K562 (cell line): ENCODE data around the gene ZER1. TPM values are rescaled to one million over a fixed set of nuclear protein-coding genes. Genes with fewer than 3 reads are reported as not detected.

Experiments used
- ADNP ChIP-seq: fragments of 200-800 bp; sonication (Bioruptor generic); IDR thresholded peaks from 2 replicates; pipeline ENCODE4 v1.6.1; 2016; ENCODE audit warnings: missing genetic modification characterization, missing compliant biosample characterization
- EWSR1 ChIP-seq: fragments of 450-650 bp; IDR thresholded peaks from 2 replicates; pipeline ENCODE4 v1.6.1; 2018; ENCODE audit warnings: borderline replicate concordance, mild to moderate bottlenecking, low read depth, moderate library complexity; ENCODE audit not compliant: partially characterized antibody
- HEY1 ChIP-seq: fragments of 250-450 bp; sonication (Bioruptor Pico); IDR thresholded peaks from 2 replicates; pipeline ENCODE4 v1.5.0; 2020; ENCODE audit warnings: mild to moderate bottlenecking, moderate library complexity, borderline replicate concordance
- HMG20B ChIP-seq: fragments of 250-450 bp; sonication (Bioruptor Pico); IDR thresholded peaks from 2 replicates; pipeline ENCODE4 v1.5.0; 2021; ENCODE audit warnings: mild to moderate bottlenecking
- KDM5B ChIP-seq: fragments of 200-600 bp; sonication (generic); IDR thresholded peaks from 2 replicates; pipeline ENCODE4 v1.6.1; 2012; ENCODE audit warnings: low read depth, mild to moderate bottlenecking, moderate library complexity, low read length, control low read depth, inconsistent platforms; ENCODE audit not compliant: insufficient replicate concordance
- KLF13 ChIP-seq: fragments of 450-650 bp; IDR thresholded peaks from 2 replicates; pipeline ENCODE4 v1.6.1; 2016; ENCODE audit warnings: missing genetic modification characterization, low read depth, mild to moderate bottlenecking, missing compliant biosample characterization, moderate library complexity, borderline replicate concordance
- MED1 ChIP-seq: sonication (generic); formaldehyde crosslinking; IDR thresholded peaks from 2 replicates; pipeline ENCODE4 v1.8.1; 2023; ENCODE audit warnings: missing genetic modification reagents, borderline replicate concordance
- SLC30A9 ChIP-seq: fragments of 250-450 bp; sonication (Bioruptor Pico); IDR thresholded peaks from 2 replicates; pipeline ENCODE4 v1.8.0; 2022; ENCODE audit warnings: mild to moderate bottlenecking, moderate library complexity
- ZBTB2 ChIP-seq: fragments of 450-650 bp; IDR thresholded peaks from 2 replicates; pipeline ENCODE4 v1.6.1; 2016; ENCODE audit warnings: antibody characterized with exemption
- ZC3H4 ChIP-seq: sonication (generic); formaldehyde crosslinking; IDR thresholded peaks from 2 replicates; pipeline ENCODE4 v1.9.0; 2021; ENCODE audit warnings: missing genetic modification reagents, borderline replicate concordance
- ZNF133 ChIP-seq: fragments of 250-450 bp; sonication (Bioruptor Pico); IDR thresholded peaks from 2 replicates; pipeline ENCODE4 v1.4.0; 2020; ENCODE audit warnings: mild to moderate bottlenecking
- ZNF174 ChIP-seq: fragments of 250-450 bp; sonication (Bioruptor Pico); IDR thresholded peaks from 2 replicates; pipeline ENCODE4 v1.4.0; 2020; ENCODE audit warnings: mild to moderate bottlenecking
- ZNF3 ChIP-seq: fragments of 250-450 bp; sonication (Bioruptor Pico); IDR thresholded peaks from 2 replicates; pipeline ENCODE4 v1.5.0; 2021; ENCODE audit warnings: mild to moderate bottlenecking, moderate library complexity
- ZNF655 ChIP-seq: fragments of 250-450 bp; sonication (Bioruptor Pico); IDR thresholded peaks from 2 replicates; pipeline ENCODE4 v1.5.0; 2021
- polyA plus RNA-seq, 8 experiments: library from polyadenylated mRNA; depleted of rRNA in 4 of 8; stranded (reverse) in 5 of 8; unstranded in 3 of 8; fragments of >200 nt; fragmentation: Nextera tagmentation in 2 of 8; fragmentation: Illumina TruSeq in 1 of 8; extraction: Ambion mirVana in 2 of 8; extraction: Trizol in 1 of 8; gene quantifications; 2 replicates each; pipeline versions ENCODE4 v1.2.1 to v1.2.3, GENCODE V29; 2011 to 2014; ENCODE audit warnings: inconsistent platforms in 1 of 8, missing spikeins in 1 of 8
- total RNA-seq, 7 experiments: library from RNA; depleted of rRNA in 6 of 7; stranded (reverse); fragments of >200 nt in 6 of 7; fragmentation: Illumina TruSeq in 2 of 7; extraction: Trizol in 2 of 7; gene quantifications; 2 replicates each; pipeline versions ENCODE4 v1.2.1 to v1.2.3, GENCODE V29; 2011 to 2021; ENCODE audit warnings: low replicate concordance in 1 of 7
- TF ChIP-seq, protein P1 (sequence below), 2 experiments: fragments of 150-350 bp in 1 of 2; IDR thresholded peaks; 2 replicates each; pipeline ENCODE4 v1.6.1; 2012 to 2016; ENCODE audit warnings: low read depth in 2 of 2, low read length in 2 of 2, mild to moderate bottlenecking in 1 of 2, moderate library complexity in 1 of 2
- TF ChIP-seq, protein P2 (sequence below): fragments of 250-450 bp; sonication (Bioruptor Pico); IDR thresholded peaks from 2 replicates; pipeline ENCODE4 v1.5.0; 2021; ENCODE audit warnings: mild to moderate bottlenecking, borderline replicate concordance

The ZER1 gene
- total and polyA plus RNA-seq, 9 of the 15 experiments (the other 6 are each of a cell fraction or from before 2014, with no cell fraction given), result 0.07 to 10.7 (median 6.2) TPM

GRCh38 chr9:128786681-128787601, 15.2 kb upstream of the ZER1 start, which contains the start of gene TBC1D13 (continued):
- TF ChIP-seq KLF13 (peak; percentile 96), ZNF655 (CRISPR knock-in tag) (no peak), MED1 (CRISPR knock-in tag) (no peak; the same call in 1 of the 2 replicates), ZC3H4 (CRISPR knock-in tag) (no peak), ZNF174 (no peak), SLC30A9 (CRISPR knock-in tag) (no peak), KDM5B (peak; percentile 79), EWSR1 (no peak), HEY1 (CRISPR knock-in tag) (no peak), HMG20B (CRISPR knock-in tag) (no peak), ZNF133 (CRISPR knock-in tag) (no peak), ADNP (tag) (no peak), ZBTB2 (peak; percentile 55; the same call in 1 of the 2 replicates), ZNF3 (no peak)
- TF ChIP-seq, protein P1, sequence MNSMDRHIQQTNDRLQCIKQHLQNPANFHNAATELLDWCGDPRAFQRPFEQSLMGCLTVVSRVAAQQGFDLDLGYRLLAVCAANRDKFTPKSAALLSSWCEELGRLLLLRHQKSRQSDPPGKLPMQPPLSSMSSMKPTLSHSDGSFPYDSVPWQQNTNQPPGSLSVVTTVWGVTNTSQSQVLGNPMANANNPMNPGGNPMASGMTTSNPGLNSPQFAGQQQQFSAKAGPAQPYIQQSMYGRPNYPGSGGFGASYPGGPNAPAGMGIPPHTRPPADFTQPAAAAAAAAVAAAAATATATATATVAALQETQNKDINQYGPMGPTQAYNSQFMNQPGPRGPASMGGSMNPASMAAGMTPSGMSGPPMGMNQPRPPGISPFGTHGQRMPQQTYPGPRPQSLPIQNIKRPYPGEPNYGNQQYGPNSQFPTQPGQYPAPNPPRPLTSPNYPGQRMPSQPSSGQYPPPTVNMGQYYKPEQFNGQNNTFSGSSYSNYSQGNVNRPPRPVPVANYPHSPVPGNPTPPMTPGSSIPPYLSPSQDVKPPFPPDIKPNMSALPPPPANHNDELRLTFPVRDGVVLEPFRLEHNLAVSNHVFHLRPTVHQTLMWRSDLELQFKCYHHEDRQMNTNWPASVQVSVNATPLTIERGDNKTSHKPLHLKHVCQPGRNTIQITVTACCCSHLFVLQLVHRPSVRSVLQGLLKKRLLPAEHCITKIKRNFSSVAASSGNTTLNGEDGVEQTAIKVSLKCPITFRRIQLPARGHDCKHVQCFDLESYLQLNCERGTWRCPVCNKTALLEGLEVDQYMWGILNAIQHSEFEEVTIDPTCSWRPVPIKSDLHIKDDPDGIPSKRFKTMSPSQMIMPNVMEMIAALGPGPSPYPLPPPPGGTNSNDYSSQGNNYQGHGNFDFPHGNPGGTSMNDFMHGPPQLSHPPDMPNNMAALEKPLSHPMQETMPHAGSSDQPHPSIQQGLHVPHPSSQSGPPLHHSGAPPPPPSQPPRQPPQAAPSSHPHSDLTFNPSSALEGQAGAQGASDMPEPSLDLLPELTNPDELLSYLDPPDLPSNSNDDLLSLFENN (IDR thresholded peaks at IDR 0.05; ENCODE audit: low read depth in 2 of 2, low read length in 2 of 2), result 0 out of 4 replicates have a peak, but pooled peaks of 1 of the 2 experiments have one; percentile 62
- TF ChIP-seq, protein P2, sequence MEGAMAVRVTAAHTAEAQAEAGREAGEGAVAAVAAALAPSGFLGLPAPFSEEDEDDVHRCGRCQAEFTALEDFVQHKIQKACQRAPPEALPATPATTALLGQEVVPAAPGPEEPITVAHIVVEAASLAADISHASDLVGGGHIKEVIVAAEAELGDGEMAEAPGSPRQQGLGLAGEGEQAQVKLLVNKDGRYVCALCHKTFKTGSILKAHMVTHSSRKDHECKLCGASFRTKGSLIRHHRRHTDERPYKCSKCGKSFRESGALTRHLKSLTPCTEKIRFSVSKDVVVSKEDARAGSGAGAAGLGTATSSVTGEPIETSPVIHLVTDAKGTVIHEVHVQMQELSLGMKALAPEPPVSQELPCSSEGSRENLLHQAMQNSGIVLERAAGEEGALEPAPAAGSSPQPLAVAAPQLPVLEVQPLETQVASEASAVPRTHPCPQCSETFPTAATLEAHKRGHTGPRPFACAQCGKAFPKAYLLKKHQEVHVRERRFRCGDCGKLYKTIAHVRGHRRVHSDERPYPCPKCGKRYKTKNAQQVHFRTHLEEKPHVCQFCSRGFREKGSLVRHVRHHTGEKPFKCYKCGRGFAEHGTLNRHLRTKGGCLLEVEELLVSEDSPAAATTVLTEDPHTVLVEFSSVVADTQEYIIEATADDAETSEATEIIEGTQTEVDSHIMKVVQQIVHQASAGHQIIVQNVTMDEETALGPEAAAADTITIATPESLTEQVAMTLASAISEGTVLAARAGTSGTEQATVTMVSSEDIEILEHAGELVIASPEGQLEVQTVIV (CRISPR knock-in tag), result no peak
